HEK293 (cell line): ENCODE measurements around the gene PRKG1.

Experiments
- BCL11B ChIP-seq: fragments of 450-650 bp; formaldehyde crosslinking; IDR thresholded peaks from 2 replicates; pipeline ENCODE4 v1.5.1; 2016; ENCODE audit warnings: low read depth, missing biosample characterization, missing genetic modification characterization
- FEZF1 ChIP-seq: fragments of 450-650 bp; formaldehyde crosslinking; IDR thresholded peaks from 2 replicates; pipeline ENCODE4 v1.5.1; 2016; ENCODE audit warnings: missing biosample characterization, missing genetic modification characterization
- GLI2 ChIP-seq: fragments of 450-650 bp; formaldehyde crosslinking; IDR thresholded peaks from 2 replicates; pipeline ENCODE4; 2017; ENCODE audit warnings: missing biosample characterization, missing genetic modification characterization, low read depth, borderline replicate concordance
- GLIS1 ChIP-seq: fragments of 450-650 bp; formaldehyde crosslinking; IDR thresholded peaks from 2 replicates; pipeline ENCODE4 v1.5.1; 2016; ENCODE audit warnings: missing biosample characterization, missing genetic modification characterization
- IKZF3 ChIP-seq: fragments of 450-650 bp; IDR thresholded peaks from 2 replicates; pipeline ENCODE4 v1.5.0; 2018; ENCODE audit warnings: missing biosample characterization, mild to moderate bottlenecking, missing genetic modification characterization, moderate library complexity
- INSM2 ChIP-seq: fragments of 450-650 bp; formaldehyde crosslinking; IDR thresholded peaks from 2 replicates; pipeline ENCODE4 v1.5.1; 2016; ENCODE audit warnings: missing biosample characterization, missing genetic modification characterization
- KLF7 ChIP-seq: fragments of 450-650 bp; formaldehyde crosslinking; IDR thresholded peaks from 2 replicates; pipeline ENCODE4 v1.5.1; 2016; ENCODE audit warnings: missing biosample characterization, missing genetic modification characterization, borderline replicate concordance
- PRDM10 ChIP-seq: fragments of 450-650 bp; formaldehyde crosslinking; IDR thresholded peaks from 2 replicates; pipeline ENCODE4 v1.5.1; 2016; ENCODE audit warnings: missing biosample characterization, missing genetic modification characterization
- SP7 ChIP-seq: fragments of 450-650 bp; formaldehyde crosslinking; IDR thresholded peaks from 2 replicates; pipeline ENCODE4 v1.5.1; 2016; ENCODE audit warnings: missing biosample characterization, missing genetic modification characterization
- ZBTB17 ChIP-seq: fragments of 450-650 bp; formaldehyde crosslinking; IDR thresholded peaks from 2 replicates; pipeline ENCODE4 v1.5.1; 2016; ENCODE audit warnings: missing biosample characterization, missing genetic modification characterization
- ZBTB7A ChIP-seq: fragments of 450-650 bp; formaldehyde crosslinking; IDR thresholded peaks from 2 replicates; pipeline ENCODE4 v1.5.1; 2016; ENCODE audit warnings: low read depth, missing biosample characterization, missing genetic modification characterization
- ZBTB8A ChIP-seq: fragments of 450-650 bp; formaldehyde crosslinking; IDR thresholded peaks from 2 replicates; pipeline ENCODE4 v1.5.1; 2016; ENCODE audit warnings: missing biosample characterization, missing genetic modification characterization
- ZNF16 ChIP-seq: fragments of 450-650 bp; formaldehyde crosslinking; IDR thresholded peaks from 2 replicates; pipeline ENCODE4 v1.5.1; 2016; ENCODE audit warnings: low read depth, missing biosample characterization, missing genetic modification characterization
- ZNF175 ChIP-seq: fragments of 450-650 bp; formaldehyde crosslinking; IDR thresholded peaks from 2 replicates; pipeline ENCODE4 v1.5.1; 2016; ENCODE audit warnings: missing biosample characterization, missing genetic modification characterization
- ZNF18 ChIP-seq: fragments of 450-650 bp; formaldehyde crosslinking; IDR thresholded peaks from 2 replicates; pipeline ENCODE4 v1.5.1; 2016; ENCODE audit warnings: missing biosample characterization, missing genetic modification characterization
- ZNF221 ChIP-seq: fragments of 450-650 bp; formaldehyde crosslinking; IDR thresholded peaks from 2 replicates; pipeline ENCODE4 v1.5.1; 2017; ENCODE audit warnings: missing biosample characterization, missing genetic modification characterization, borderline replicate concordance
- ZNF324 ChIP-seq: fragments of 450-650 bp; formaldehyde crosslinking; IDR thresholded peaks from 2 replicates; pipeline ENCODE4 v1.5.1; 2016; ENCODE audit warnings: missing biosample characterization, missing genetic modification characterization
- ZNF416 ChIP-seq: fragments of 450-650 bp; formaldehyde crosslinking; IDR thresholded peaks from 2 replicates; pipeline ENCODE4 v1.5.1; 2016; ENCODE audit warnings: missing biosample characterization, missing genetic modification characterization
- ZNF544 ChIP-seq: fragments of 450-650 bp; formaldehyde crosslinking; IDR thresholded peaks from 2 replicates; pipeline ENCODE4 v1.5.0; 2017; ENCODE audit warnings: missing biosample characterization, missing genetic modification characterization
- ZNF571 ChIP-seq: fragments of 450-650 bp; formaldehyde crosslinking; IDR thresholded peaks from 2 replicates; pipeline ENCODE4 v1.5.0; 2017; ENCODE audit warnings: missing biosample characterization, missing genetic modification characterization
- ZNF645 ChIP-seq: fragments of 450-650 bp; formaldehyde crosslinking; IDR thresholded peaks from 2 replicates; pipeline ENCODE4; 2016; ENCODE audit warnings: missing biosample characterization, missing genetic modification characterization
- ZNF660 ChIP-seq: fragments of 450-650 bp; IDR thresholded peaks from 2 replicates; pipeline ENCODE4 v1.5.1; 2018; ENCODE audit warnings: missing biosample characterization, mild to moderate bottlenecking, missing genetic modification characterization
- ZSCAN30 ChIP-seq: fragments of 450-650 bp; IDR thresholded peaks from 2 replicates; pipeline ENCODE4 v1.5.1; 2018; ENCODE audit warnings: missing biosample characterization, mild to moderate bottlenecking, missing genetic modification characterization, moderate library complexity
- TF ChIP-seq, protein P1 (sequence below): fragments of 450-650 bp; formaldehyde crosslinking; IDR thresholded peaks from 2 replicates; pipeline ENCODE4 v1.5.1; 2016; ENCODE audit warnings: missing biosample characterization, missing genetic modification characterization
- TF ChIP-seq, protein P2 (sequence below): fragments of 450-650 bp; formaldehyde crosslinking; IDR thresholded peaks from 2 replicates; pipeline ENCODE4 v1.5.1; 2016; ENCODE audit warnings: missing biosample characterization, missing genetic modification characterization

Gene PRKG1

GRCh38 chr10:52313933-52314821 is 1239.9 kb downstream of the PRKG1 start, which contains the start of gene DKK1 (continued):
- TF ChIP-seq, protein P1, sequence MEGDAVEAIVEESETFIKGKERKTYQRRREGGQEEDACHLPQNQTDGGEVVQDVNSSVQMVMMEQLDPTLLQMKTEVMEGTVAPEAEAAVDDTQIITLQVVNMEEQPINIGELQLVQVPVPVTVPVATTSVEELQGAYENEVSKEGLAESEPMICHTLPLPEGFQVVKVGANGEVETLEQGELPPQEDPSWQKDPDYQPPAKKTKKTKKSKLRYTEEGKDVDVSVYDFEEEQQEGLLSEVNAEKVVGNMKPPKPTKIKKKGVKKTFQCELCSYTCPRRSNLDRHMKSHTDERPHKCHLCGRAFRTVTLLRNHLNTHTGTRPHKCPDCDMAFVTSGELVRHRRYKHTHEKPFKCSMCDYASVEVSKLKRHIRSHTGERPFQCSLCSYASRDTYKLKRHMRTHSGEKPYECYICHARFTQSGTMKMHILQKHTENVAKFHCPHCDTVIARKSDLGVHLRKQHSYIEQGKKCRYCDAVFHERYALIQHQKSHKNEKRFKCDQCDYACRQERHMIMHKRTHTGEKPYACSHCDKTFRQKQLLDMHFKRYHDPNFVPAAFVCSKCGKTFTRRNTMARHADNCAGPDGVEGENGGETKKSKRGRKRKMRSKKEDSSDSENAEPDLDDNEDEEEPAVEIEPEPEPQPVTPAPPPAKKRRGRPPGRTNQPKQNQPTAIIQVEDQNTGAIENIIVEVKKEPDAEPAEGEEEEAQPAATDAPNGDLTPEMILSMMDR (tag by site-specific recombination), result peak; percentile 99
- TF ChIP-seq ZNF544 (tag by site-specific recombination), result no peak
- no peak for TF ChIP-seq ZNF416 (tag by site-specific recombination)
- TF ChIP-seq, protein P2, sequence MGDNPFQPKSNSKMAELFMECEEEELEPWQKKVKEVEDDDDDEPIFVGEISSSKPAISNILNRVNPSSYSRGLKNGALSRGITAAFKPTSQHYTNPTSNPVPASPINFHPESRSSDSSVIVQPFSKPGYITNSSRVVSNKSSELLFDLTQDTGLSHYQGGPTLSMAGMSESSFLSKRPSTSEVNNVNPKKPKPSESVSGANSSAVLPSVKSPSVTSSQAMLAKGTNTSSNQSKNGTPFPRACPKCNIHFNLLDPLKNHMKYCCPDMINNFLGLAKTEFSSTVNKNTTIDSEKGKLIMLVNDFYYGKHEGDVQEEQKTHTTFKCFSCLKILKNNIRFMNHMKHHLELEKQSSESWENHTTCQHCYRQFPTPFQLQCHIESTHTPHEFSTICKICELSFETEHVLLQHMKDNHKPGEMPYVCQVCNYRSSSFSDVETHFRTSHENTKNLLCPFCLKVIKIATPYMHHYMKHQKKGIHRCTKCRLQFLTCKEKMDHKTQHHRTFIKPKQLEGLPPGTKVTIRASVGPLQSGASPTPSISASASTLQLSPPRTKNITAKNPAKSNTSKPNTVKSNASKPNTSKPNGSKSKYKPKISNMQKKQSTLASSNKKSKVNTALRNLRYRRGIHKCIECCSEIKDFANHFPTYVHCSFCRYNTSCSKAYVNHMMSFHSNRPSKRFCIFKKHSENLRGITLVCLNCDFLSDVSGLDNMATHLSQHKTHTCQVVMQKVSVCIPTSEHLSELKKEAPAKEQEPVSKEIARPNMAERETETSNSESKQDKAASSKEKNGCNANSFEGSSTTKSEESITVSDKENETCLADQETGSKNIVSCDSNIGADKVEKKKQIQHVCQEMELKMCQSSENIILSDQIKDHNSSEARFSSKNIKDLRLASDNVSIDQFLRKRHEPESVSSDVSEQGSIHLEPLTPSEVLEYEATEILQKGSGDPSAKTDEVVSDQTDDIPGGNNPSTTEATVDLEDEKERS (tag by site-specific recombination), result no peak
- peak; percentile 87 for TF ChIP-seq ZBTB17 (tag by site-specific recombination)
- TF ChIP-seq GLI2 (tag by site-specific recombination), result no peak
- TF ChIP-seq ZSCAN30 (tag by site-specific recombination), result peak; percentile 72; the same call in 1 of the 2 replicates
- no peak for TF ChIP-seq ZNF175
- TF ChIP-seq IKZF3, result peak; percentile 84
- TF ChIP-seq ZNF16, result no peak
- no peak for TF ChIP-seq ZNF324 (tag by site-specific recombination)
- 0 out of 2 replicates have a peak, but pooled peaks have one; percentile 15 for TF ChIP-seq BCL11B
- TF ChIP-seq FEZF1 (tag by site-specific recombination), result no peak
- peak; percentile 23; the same call in 1 of the 2 replicates for TF ChIP-seq ZNF660 (tag by site-specific recombination)
- TF ChIP-seq GLIS1 (tag by site-specific recombination), result peak; percentile 81
- 0 out of 2 replicates have a peak, but pooled peaks have one; percentile 14 for TF ChIP-seq ZNF18 (tag by site-specific recombination)
- TF ChIP-seq ZNF571 (tag by site-specific recombination), result no peak
- TF ChIP-seq INSM2 (tag by site-specific recombination), result peak; percentile 30; the same call in 1 of the 2 replicates
- 0 out of 2 replicates have a peak, but pooled peaks have one; percentile 31 for TF ChIP-seq ZBTB8A (tag by site-specific recombination)
- no peak for TF ChIP-seq ZNF221
- TF ChIP-seq KLF7 (tag by site-specific recombination), result 0 out of 2 replicates have a peak, but pooled peaks have one; percentile 13
- TF ChIP-seq ZBTB7A (tag by site-specific recombination), result 0 out of 2 replicates have a peak, but pooled peaks have one; percentile 34
- TF ChIP-seq SP7 (tag by site-specific recombination), result peak; percentile 66
- TF ChIP-seq PRDM10 (tag by site-specific recombination), result peak; percentile 90
- TF ChIP-seq ZNF645 (tag by site-specific recombination), result no peak
